ENCODE data around the gene AGRN.

Gene AGRN

DNA sequence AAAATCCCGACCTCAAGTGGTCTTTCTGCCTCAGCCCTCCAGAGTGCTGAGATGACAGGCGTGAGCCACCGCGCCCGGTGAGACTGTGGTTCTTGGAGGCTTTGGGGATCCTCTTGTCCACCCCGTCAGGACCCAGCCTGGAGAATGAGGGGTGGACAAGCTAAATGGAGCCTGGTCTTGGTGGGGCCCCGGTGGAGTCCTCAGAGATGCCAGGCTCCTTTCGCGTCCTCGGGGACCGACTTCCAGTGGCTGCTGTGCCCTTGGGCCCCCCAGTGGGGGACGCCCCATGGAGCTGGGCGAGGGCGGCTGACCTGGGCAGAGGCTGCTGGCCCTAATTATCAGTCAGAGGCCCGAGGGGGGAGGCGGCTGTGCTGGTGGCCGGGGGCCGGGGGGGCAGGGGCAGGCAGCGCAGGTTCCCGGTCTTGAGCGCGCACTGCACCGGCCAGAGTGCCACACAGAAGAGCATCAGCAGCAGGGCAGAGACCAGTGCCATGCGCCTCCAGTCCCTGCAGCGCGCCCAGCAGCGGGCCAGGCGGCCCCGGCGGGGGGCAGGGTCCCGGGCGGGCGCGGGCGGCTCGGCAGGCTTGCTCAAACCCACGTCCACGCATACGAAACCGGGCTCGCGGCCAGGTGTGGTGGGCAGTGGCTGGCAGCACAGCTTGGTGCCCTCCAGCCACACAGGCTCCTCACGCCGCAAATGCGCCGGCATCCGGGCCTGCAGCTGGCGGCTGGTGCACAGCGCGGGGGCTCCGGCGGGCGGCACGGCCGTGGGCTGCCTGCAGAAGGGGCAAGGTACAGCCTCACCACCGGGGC is 51.8 kb downstream of the AGRN start:
- TF ChIP-seq, protein P1, sequence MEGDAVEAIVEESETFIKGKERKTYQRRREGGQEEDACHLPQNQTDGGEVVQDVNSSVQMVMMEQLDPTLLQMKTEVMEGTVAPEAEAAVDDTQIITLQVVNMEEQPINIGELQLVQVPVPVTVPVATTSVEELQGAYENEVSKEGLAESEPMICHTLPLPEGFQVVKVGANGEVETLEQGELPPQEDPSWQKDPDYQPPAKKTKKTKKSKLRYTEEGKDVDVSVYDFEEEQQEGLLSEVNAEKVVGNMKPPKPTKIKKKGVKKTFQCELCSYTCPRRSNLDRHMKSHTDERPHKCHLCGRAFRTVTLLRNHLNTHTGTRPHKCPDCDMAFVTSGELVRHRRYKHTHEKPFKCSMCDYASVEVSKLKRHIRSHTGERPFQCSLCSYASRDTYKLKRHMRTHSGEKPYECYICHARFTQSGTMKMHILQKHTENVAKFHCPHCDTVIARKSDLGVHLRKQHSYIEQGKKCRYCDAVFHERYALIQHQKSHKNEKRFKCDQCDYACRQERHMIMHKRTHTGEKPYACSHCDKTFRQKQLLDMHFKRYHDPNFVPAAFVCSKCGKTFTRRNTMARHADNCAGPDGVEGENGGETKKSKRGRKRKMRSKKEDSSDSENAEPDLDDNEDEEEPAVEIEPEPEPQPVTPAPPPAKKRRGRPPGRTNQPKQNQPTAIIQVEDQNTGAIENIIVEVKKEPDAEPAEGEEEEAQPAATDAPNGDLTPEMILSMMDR (conservative IDR thresholded peaks at IDR 0.05; ENCODE audit: low read length): no peak
- no peak overlapping the region for H3K4me3 ChIP-seq (ENCODE audit: low read length)
- DNase-seq (ENCODE audit: low read depth): no peak

DNA sequence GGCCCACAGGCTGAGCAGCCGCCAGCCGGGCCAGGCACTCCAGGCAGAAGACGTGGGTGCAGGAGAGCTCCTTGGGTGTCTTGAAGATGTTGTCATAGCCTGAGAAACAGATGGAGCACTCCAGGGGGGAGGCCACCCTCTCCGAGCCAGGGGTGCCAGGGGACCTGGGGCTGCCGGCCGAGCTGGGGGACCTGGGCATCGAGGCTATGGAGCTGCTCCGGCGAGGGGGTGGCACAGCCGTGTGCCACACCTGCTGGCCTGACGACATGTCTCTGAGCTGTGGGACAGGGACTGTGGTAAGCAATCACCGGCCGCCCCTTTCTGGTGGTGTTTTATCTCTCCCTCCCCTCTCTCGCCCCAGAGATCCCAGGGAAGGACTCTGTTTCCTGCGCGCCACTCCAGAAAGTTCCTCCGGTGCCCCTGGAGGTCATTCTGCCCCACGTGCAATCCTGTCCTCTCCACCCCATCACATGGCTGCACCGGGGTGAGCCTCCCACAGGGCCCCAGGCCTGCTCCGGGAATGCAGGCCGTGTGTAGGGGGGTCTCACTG is 52.5 kb downstream of the AGRN start:
- H3K4me3 ChIP-seq (ENCODE audit: low read length): no peak overlapping the region
- TF ChIP-seq, protein P1 (conservative IDR thresholded peaks at IDR 0.05; ENCODE audit: low read length): no peak
- no peak for DNase-seq (ENCODE audit: low read depth)

DNA sequence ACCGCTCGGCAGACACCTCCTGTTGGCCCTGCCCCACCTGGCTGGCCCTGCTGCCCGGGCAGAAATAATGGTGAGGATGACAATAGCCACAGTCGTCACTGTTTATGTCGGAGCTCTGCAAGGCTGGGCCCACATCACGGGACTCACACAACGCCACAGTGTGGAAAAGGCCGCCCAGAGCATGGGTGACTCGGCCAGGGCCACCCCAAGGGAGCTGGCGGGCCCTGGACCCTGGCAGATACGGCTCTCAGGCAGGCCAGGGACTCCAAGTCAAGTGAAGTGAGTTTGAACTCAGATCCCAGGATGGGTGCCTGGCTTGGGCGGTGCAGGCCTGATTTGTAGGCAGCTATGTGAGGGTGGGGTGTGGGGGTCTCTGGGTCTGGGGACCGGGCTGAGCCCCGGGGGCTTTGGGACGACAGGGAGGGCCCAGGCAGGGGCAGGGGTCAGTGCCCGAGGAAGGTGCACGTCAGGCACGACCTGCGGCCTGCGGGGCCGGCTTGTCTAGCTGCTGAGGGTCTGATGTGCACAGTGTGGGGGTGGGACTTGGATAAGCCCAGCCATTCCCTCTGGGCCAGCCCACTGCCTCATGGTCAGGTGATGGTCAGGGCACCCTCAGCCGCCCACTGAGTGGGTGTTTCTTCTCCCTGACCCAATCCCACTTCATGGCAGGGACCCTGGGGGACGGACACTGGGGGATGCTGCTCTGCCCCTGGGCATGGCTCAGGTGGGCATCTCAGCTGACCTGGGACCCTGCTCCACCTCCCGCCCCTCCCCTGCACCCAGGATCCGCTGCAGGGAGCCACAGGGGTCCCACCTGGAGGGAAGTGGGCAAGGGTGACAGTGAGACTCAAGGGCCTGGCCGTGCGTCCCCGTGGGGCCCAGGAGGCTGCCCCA is 53.2 kb downstream of the AGRN start:
- H3K4me3 ChIP-seq (ENCODE audit: low read length): no peak overlapping the region
- TF ChIP-seq, protein P1 (conservative IDR thresholded peaks at IDR 0.05; ENCODE audit: low read length): no peak
- no peak for DNase-seq (ENCODE audit: low read depth)

DNA sequence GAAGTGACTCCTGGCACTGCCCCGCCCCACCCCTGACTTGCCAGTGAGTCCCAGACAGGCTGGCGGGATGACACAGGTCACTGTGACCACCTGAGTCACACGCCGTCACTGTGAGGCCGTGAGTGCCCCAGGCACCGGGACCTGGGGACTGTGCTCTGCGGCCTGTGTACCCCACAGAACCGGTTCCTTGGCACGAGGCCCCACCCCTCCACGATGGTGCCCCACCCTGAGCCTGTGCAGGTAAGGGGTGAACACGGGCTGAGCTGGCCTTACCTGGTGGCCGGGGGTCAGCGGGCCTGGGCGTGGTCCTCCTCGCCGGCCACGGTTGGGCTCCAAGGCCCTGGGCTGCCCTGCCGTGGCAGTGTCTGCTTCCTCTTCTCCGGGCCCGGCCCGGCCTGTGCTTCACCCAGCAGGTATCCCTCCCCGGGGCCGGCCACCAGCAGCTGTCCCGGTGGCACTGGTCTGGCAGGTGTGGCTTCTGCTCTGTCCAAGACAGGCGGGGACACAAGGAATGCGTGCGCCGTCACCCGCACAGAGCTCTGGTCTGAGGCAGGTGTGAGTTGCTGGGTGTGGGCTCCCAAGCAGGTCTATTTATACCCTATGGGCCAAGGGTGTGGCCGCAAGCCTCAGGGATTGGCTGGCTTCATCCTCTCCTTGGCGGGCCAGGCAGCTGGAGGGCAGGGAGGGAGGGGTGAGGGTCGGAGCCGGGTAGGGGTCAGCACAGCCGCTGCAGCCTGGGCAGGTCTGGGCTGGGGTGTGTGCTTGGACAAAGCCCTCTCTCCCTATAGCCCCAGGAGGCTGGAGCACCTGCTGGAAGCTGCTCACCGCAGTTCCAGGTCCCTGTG is 54.0 kb downstream of the AGRN start, which contains the start of gene RNF223:
Gene RNF223, minus strand, starts transcription at position 564 of the 845 bp plus-strand sequence. CDS start 1,740 bp downstream, outside the sequence.
- DNase-seq (ENCODE audit: low read depth): no peak
- no peak within 1 kb of the TSS for H3K4me3 ChIP-seq (ENCODE audit: low read length)

DNA sequence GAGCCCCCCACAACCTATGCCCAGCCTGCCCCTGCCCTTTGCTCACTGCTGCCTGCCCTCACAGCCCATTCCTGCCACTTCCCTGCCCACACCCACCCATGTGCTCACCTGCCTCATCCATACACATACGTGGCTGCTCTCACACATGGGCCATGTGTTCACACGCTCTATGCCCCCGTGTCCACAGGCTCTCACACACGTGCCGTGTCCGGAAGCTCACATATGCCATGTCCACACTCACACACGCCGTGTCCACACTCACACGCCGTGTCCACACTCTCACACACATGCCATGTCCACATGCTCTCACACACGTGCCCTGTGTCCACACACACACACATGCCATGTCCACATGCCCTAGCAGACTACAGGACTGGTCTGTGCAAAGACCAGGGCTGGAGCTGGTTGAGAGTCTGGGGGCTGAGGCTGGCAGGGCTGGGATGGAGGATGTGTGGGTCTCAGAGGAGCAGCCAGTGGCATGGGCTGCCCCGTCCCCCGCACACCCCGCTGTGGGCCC is 54.8 kb downstream of the AGRN start:
- no peak for DNase-seq (ENCODE audit: low read depth)
- H3K4me3 ChIP-seq (ENCODE audit: low read length): no peak overlapping the region
- TF ChIP-seq, protein P1 (conservative IDR thresholded peaks at IDR 0.05; ENCODE audit: low read length): no peak

More for the DNA sequence above, 54.0 kb downstream of the AGRN start, which contains the start of gene RNF223:
- TF ChIP-seq, protein P1 (conservative IDR thresholded peaks at IDR 0.05; ENCODE audit: low read length): no peak
